ENCODE measurements around the gene SPATA25.
"Not testable (repeated sequence)": the region's sequence is repeated elsewhere in the genome, so short reads cannot be mapped to it uniquely, and the experiment has no call there.

SPATA25 gene

GRCh38 chr20:45887346-45887715 lies at the start of gene SPATA25:
TSS of gene SPATA25 (minus strand) at chr20:45887622. CDS start at chr20:45887590, 32 bp downstream.
- Histone ChIP-seq H3K36me3 (ENCODE audit: control insufficient read depth, insufficient read depth, low read length) (peaks cover 26% of the 10 kb centered on the region), H3K4me3 (ENCODE audit: low read depth, low read length) (no peak within 1 kb of the TSS), H3K4me1 (ENCODE audit: control insufficient read depth, insufficient read depth, low read length) (no peaks in the 10 kb centered on the region), H3K9ac (ENCODE audit: low read depth, low read length) (no peak within 1 kb of the TSS), H3K27me3 (ENCODE audit: control insufficient read depth, insufficient read depth, low read length) (no peaks in the 10 kb centered on the region), H3K9me3 (ENCODE audit: control insufficient read depth, insufficient read depth, low read length) (no peaks in the 10 kb centered on the region)

GRCh38 chr20:45935416-45936046 lies 48.1 kb upstream of the SPATA25 start:
- no peak overlapping the region for H3K9ac ChIP-seq (ENCODE audit: low read depth, low read length)
- peaks cover 10% of the 10 kb centered on the region for H3K36me3 ChIP-seq (ENCODE audit: control insufficient read depth, insufficient read depth, low read length)
- H3K9me3 ChIP-seq (ENCODE audit: control insufficient read depth, insufficient read depth, low read length): no peaks in the 10 kb centered on the region
- H3K4me1 ChIP-seq (ENCODE audit: control insufficient read depth, insufficient read depth, low read length): peaks cover 14% of the 10 kb centered on the region
- H3K4me3 ChIP-seq (ENCODE audit: low read depth, low read length): peak overlapping the region; percentile 72
- no peaks in the 10 kb centered on the region for H3K27me3 ChIP-seq (ENCODE audit: control insufficient read depth, insufficient read depth, low read length)

GRCh38 chr20:45934586-45935415 lies 47.4 kb upstream of the SPATA25 start, which contains the start of gene PCIF1:
TSS of gene PCIF1 (plus strand) at chr20:45934683. CDS start at chr20:45939000, 4,317 bp downstream.
- Histone ChIP-seq H3K9ac (ENCODE audit: low read depth, low read length) (peak within 1 kb of the TSS; percentile 99), H3K4me1 (ENCODE audit: control insufficient read depth, insufficient read depth, low read length) (peaks cover 14% of the 10 kb centered on the region), H3K36me3 (ENCODE audit: control insufficient read depth, insufficient read depth, low read length) (peaks cover 3% of the 10 kb centered on the region), H3K27me3 (ENCODE audit: control insufficient read depth, insufficient read depth, low read length) (no peaks in the 10 kb centered on the region), H3K9me3 (ENCODE audit: control insufficient read depth, insufficient read depth, low read length) (no peaks in the 10 kb centered on the region), H3K4me3 (ENCODE audit: low read depth, low read length) (peak within 1 kb of the TSS; percentile 80)

- H3K4me3 ChIP-seq (ENCODE audit: low read depth, low read length): peak overlapping the region; percentile 80
- H3K9ac ChIP-seq (ENCODE audit: low read depth, low read length): peak overlapping the region; percentile 99
- peaks cover 14% of the 10 kb centered on the region for H3K4me1 ChIP-seq (ENCODE audit: control insufficient read depth, insufficient read depth, low read length)
- no peaks in the 10 kb centered on the region for H3K9me3 ChIP-seq (ENCODE audit: control insufficient read depth, insufficient read depth, low read length)
- H3K36me3 ChIP-seq (ENCODE audit: control insufficient read depth, insufficient read depth, low read length): no peaks in the 10 kb centered on the region
- no peaks in the 10 kb centered on the region for H3K27me3 ChIP-seq (ENCODE audit: control insufficient read depth, insufficient read depth, low read length)
These were observed 46.7 kb upstream of the SPATA25 start for GRCh38 chr20:45934046-45934585.

- no peaks in the 10 kb centered on the region for H3K9me3 ChIP-seq (ENCODE audit: control insufficient read depth, insufficient read depth, low read length)
- peaks cover 12% of the 10 kb centered on the region for H3K4me1 ChIP-seq (ENCODE audit: control insufficient read depth, insufficient read depth, low read length)
- peak overlapping the region; percentile 80 for H3K4me3 ChIP-seq (ENCODE audit: low read depth, low read length)
- H3K27me3 ChIP-seq (ENCODE audit: control insufficient read depth, insufficient read depth, low read length): no peaks in the 10 kb centered on the region
- H3K36me3 ChIP-seq (ENCODE audit: control insufficient read depth, insufficient read depth, low read length): no peaks in the 10 kb centered on the region
- H3K9ac ChIP-seq (ENCODE audit: low read depth, low read length): peak overlapping the region; percentile 99
These were observed 46.0 kb upstream of the SPATA25 start for GRCh38 chr20:45933266-45934045.

GRCh38 chr20:45931680-45932079 lies 44.3 kb upstream of the SPATA25 start:
- H3K9me3 ChIP-seq (ENCODE audit: control insufficient read depth, insufficient read depth, low read length); H3K4me1 ChIP-seq (ENCODE audit: control insufficient read depth, insufficient read depth, low read length); H3K4me3 ChIP-seq (ENCODE audit: low read depth, low read length); H3K9ac ChIP-seq (ENCODE audit: low read depth, low read length); H3K36me3 ChIP-seq (ENCODE audit: control insufficient read depth, insufficient read depth, low read length); H3K27me3 ChIP-seq (ENCODE audit: control insufficient read depth, insufficient read depth, low read length): not testable (repeated sequence)

- Histone ChIP-seq H3K4me1 (ENCODE audit: control insufficient read depth, insufficient read depth, low read length) (peaks cover 2% of the 10 kb centered on the region), H3K36me3 (ENCODE audit: control insufficient read depth, insufficient read depth, low read length) (no peaks in the 10 kb centered on the region)
These were observed 39.9 kb upstream of the SPATA25 start for GRCh38 chr20:45927071-45927878.

GRCh38 chr20:45926731-45927070 lies 39.3 kb upstream of the SPATA25 start:
- Histone ChIP-seq H3K9me3 (ENCODE audit: control insufficient read depth, insufficient read depth, low read length) (no peaks in the 10 kb centered on the region), H3K4me3 (ENCODE audit: low read depth, low read length) (no peak overlapping the region), H3K9ac (ENCODE audit: low read depth, low read length) (no peak overlapping the region), H3K4me1 (ENCODE audit: control insufficient read depth, insufficient read depth, low read length) (peaks cover 2% of the 10 kb centered on the region), H3K27me3 (ENCODE audit: control insufficient read depth, insufficient read depth, low read length) (no peaks in the 10 kb centered on the region), H3K36me3 (ENCODE audit: control insufficient read depth, insufficient read depth, low read length) (no peaks in the 10 kb centered on the region)

More at GRCh38 chr20:45927071-45927878, 39.9 kb upstream of the SPATA25 start:
- Histone ChIP-seq H3K4me3 (ENCODE audit: low read depth, low read length) (no peak overlapping the region), H3K9me3 (ENCODE audit: control insufficient read depth, insufficient read depth, low read length) (no peaks in the 10 kb centered on the region), H3K9ac (ENCODE audit: low read depth, low read length) (no peak overlapping the region), H3K27me3 (ENCODE audit: control insufficient read depth, insufficient read depth, low read length) (no peaks in the 10 kb centered on the region)

GRCh38 chr20:45925821-45926506 lies 38.5 kb upstream of the SPATA25 start:
- Histone ChIP-seq H3K36me3 (ENCODE audit: control insufficient read depth, insufficient read depth, low read length) (no peaks in the 10 kb centered on the region), H3K4me1 (ENCODE audit: control insufficient read depth, insufficient read depth, low read length) (peaks cover 2% of the 10 kb centered on the region), H3K9ac (ENCODE audit: low read depth, low read length) (no peak overlapping the region), H3K4me3 (ENCODE audit: low read depth, low read length) (no peak overlapping the region), H3K27me3 (ENCODE audit: control insufficient read depth, insufficient read depth, low read length) (no peaks in the 10 kb centered on the region), H3K9me3 (ENCODE audit: control insufficient read depth, insufficient read depth, low read length) (no peaks in the 10 kb centered on the region)

- H3K4me1 ChIP-seq (ENCODE audit: control insufficient read depth, insufficient read depth, low read length): peaks cover 2% of the 10 kb centered on the region
- no peaks in the 10 kb centered on the region for H3K36me3 ChIP-seq (ENCODE audit: control insufficient read depth, insufficient read depth, low read length)
- H3K9ac ChIP-seq (ENCODE audit: low read depth, low read length): no peak overlapping the region
- H3K27me3 ChIP-seq (ENCODE audit: control insufficient read depth, insufficient read depth, low read length): no peaks in the 10 kb centered on the region
- H3K4me3 ChIP-seq (ENCODE audit: low read depth, low read length): no peak overlapping the region
- H3K9me3 ChIP-seq (ENCODE audit: control insufficient read depth, insufficient read depth, low read length): no peaks in the 10 kb centered on the region
These were observed 37.2 kb upstream of the SPATA25 start for GRCh38 chr20:45924391-45925261.
